Left colon (tissue), 2 donors: ENCODE data around the gene THSD7A. TPM values are rescaled to one million over a fixed set of nuclear protein-coding genes. Genes with fewer than 3 reads are reported as not detected.

ENCODE experiments used
- ATAC-seq: fragments of 200-7000 bp; cut with Tn5 transposase; one replicate; pipeline ENCODE4 v1.9.1; 2020; ENCODE audit warnings: mild to moderate bottlenecking, moderate library complexity
- DNase-seq, 2 donors: peaks; one replicate each; pipeline ENCODE4 v3.0.0-alpha.2; 2020
- intact Hi-C, 2 donors: fragments of 100-400 bp; cut with DNase I in 1 of 2; cut with micrococcal nuclease in 1 of 2; formaldehyde crosslinking; loops; one replicate each; pipeline versions ENCODE4 v1.11.2 to v1.14.0; 2022; cut with DNase I, micrococcal nuclease
- total RNA-seq, 2 donors: library from RNA; stranded (reverse); fragmentation: NEBNext Ultra II Directional; extraction: Animal tissue kit (Norgen Biotek cat#: 25700); gene quantifications; one replicate each; pipeline ENCODE4 v1.2.1, GENCODE V29; 2021
- donor health status: DM: no; HTN: no; CAD: no.
- donor health status: DM: yes; HTN: yes; CAD: no.

The THSD7A gene
- total RNA-seq, 2 donors from 2014 or later, result 1.6 to 1.7 TPM

GRCh38 chr7:11754933-11755332 is 77.1 kb downstream of the THSD7A start:
- ATAC-seq, result no peak

GRCh38 chr7:11754123-11754522 is 77.9 kb downstream of the THSD7A start:
- intact Hi-C loops, result no loop called here
- DNase-seq (no peak), ATAC-seq (no peak)

More at GRCh38 chr7:11754933-11755332, 77.1 kb downstream of the THSD7A start:
- intact Hi-C loops, result no loop called here
- no peak for DNase-seq

- intact Hi-C loops, result no loop called here
- no peak for ATAC-seq
- no peak for DNase-seq
Observed at GRCh38 chr7:11753433-11753832, 78.6 kb downstream of the THSD7A start.

- no peak for ATAC-seq
- DNase-seq, result no peak
- intact Hi-C loops, result no loop called here
Observed at GRCh38 chr7:11751807-11752389, 80.1 kb downstream of the THSD7A start.

- no peak for ATAC-seq
- intact Hi-C loops, result no loop called here
Observed at GRCh38 chr7:11751315-11751714, 80.7 kb downstream of the THSD7A start.

GRCh38 chr7:11750191-11750590 is 81.8 kb downstream of the THSD7A start:
- ATAC-seq, result no peak
- intact Hi-C loops, result no loop called here
- no peak for DNase-seq

More at GRCh38 chr7:11751315-11751714, 80.7 kb downstream of the THSD7A start:
- no peak for DNase-seq

GRCh38 chr7:11749629-11750028 is 82.4 kb downstream of the THSD7A start:
- intact Hi-C loops, result no loop called here

GRCh38 chr7:11748884-11749283 is 83.1 kb downstream of the THSD7A start:
- ATAC-seq, result no peak
- DNase-seq, result no peak
- intact Hi-C loops, result no loop called here

More at GRCh38 chr7:11749629-11750028, 82.4 kb downstream of the THSD7A start:
- ATAC-seq (no peak), DNase-seq (no peak)

- intact Hi-C loops, result no loop called here
- no peak for ATAC-seq
Observed at GRCh38 chr7:11747715-11748485, 84.1 kb downstream of the THSD7A start.

GRCh38 chr7:11746591-11746990 is 85.4 kb downstream of the THSD7A start:
- intact Hi-C loops, result no loop called here
- ATAC-seq (no peak), DNase-seq (no peak)

More at GRCh38 chr7:11747715-11748485, 84.1 kb downstream of the THSD7A start:
- DNase-seq, result no peak

GRCh38 chr7:11743548-11743947 is 88.5 kb downstream of the THSD7A start:
- intact Hi-C loops, result no loop called here
- ATAC-seq, result no peak
- no peak for DNase-seq

- ATAC-seq (no peak), DNase-seq (no peak)
- intact Hi-C loops, result no loop called here
Observed at GRCh38 chr7:11743016-11743415, 89.0 kb downstream of the THSD7A start.

GRCh38 chr7:11742496-11742895 is 89.5 kb downstream of the THSD7A start:
- DNase-seq (no peak), ATAC-seq (no peak)
- intact Hi-C loops, result no loop called here

GRCh38 chr7:11737723-11738122 is 94.3 kb downstream of the THSD7A start:
- DNase-seq (no peak), ATAC-seq (no peak)
- intact Hi-C loops, result no loop called here

GRCh38 chr7:11732207-11732606 is 99.8 kb downstream of the THSD7A start:
- intact Hi-C loops, result no loop called here
- DNase-seq (no peak), ATAC-seq (no peak)

- intact Hi-C loops, result no loop called here
- DNase-seq (no peak), ATAC-seq (no peak)
Observed at GRCh38 chr7:11730725-11731124, 101.3 kb downstream of the THSD7A start.

GRCh38 chr7:11727864-11728263 is 104.1 kb downstream of the THSD7A start:
- intact Hi-C loops, result no loop called here
- DNase-seq (no peak), ATAC-seq (no peak)

- intact Hi-C loops, result no loop called here
- no peak for ATAC-seq
- peak; percentile 4 to 32 for DNase-seq
Observed at GRCh38 chr7:11726794-11727155, 105.2 kb downstream of the THSD7A start.

GRCh38 chr7:11726001-11726793 is 105.8 kb downstream of the THSD7A start:
- no peak for DNase-seq
- ATAC-seq, result no peak
- intact Hi-C loops, result no loop called here

GRCh38 chr7:11716185-11716584 is 115.8 kb downstream of the THSD7A start:
- ATAC-seq (peak; percentile 56), DNase-seq (peak in 1 of 2 donors; percentile 16)
- intact Hi-C loops, result no loop called here
